IMR-90 (cell line): ENCODE data around the gene RGS5. TPM values are rescaled to one million over a fixed set of nuclear protein-coding genes. Genes with fewer than 3 reads are reported as not detected.
"Not testable (repeated sequence)": the region's sequence is repeated elsewhere in the genome, so short reads cannot be mapped to it uniquely, and the experiment has no call there.

Source experiments
- ATAC-seq: fragments of 200-7000 bp; cut with Tn5 transposase; 2 replicates; pipeline ENCODE4 v1.9.1; 2020; ENCODE audit warnings: low read depth, mild to moderate bottlenecking, moderate library complexity
- BruUV-seq: library from RNA; stranded (reverse); fragments of 400-500 nt; replicated peaks from 2 replicates; lab custom pipeline; 2021; lab: Mats Ljungman, UMichigan
- CTCF ChIA-PET: fragments of 300-600 bp; formaldehyde crosslinking; extraction: SDS; loops from one replicate; lab custom pipeline; 2021; ENCODE audit warnings: antibody characterized with exemption; lab: Yijun Ruan, JAX
- POLR2A ChIA-PET: fragments of 300-600 bp; sonication (Branson Sonifier 250); formaldehyde crosslinking; loops from one replicate; lab custom pipeline; 2022; ENCODE audit warnings: antibody characterized with exemption; ENCODE audit not compliant: unreplicated experiment; lab: Charles Lee
- DNase-seq: peaks from one replicate; pipeline ENCODE4 v3.0.0; 2013
- H2AFZ ChIP-seq: replicated peaks from 2 replicates; pipeline ENCODE3; 2013; ENCODE audit warnings: low read length, mild to moderate bottlenecking; ENCODE audit not compliant: poor library complexity
- H2AK5ac ChIP-seq: 2 replicates; pipeline ENCODE4 v1.6.1; 2013; ENCODE audit warnings: low read depth, low read length, inconsistent platforms
- H2AK9ac ChIP-seq: replicated peaks from 2 replicates; pipeline ENCODE3; 2013; ENCODE audit warnings: mild to moderate bottlenecking, low read depth, low read length, moderate library complexity; ENCODE audit not compliant: poor library complexity
- H2BK120ac ChIP-seq: 2 replicates; pipeline ENCODE4 v1.6.1; 2013; ENCODE audit warnings: low read depth, low read length, inconsistent platforms
- H2BK15ac ChIP-seq: 3 replicates; pipeline ENCODE4 v1.6.1; 2013; ENCODE audit warnings: low read depth, low read length, inconsistent platforms
- H2BK20ac ChIP-seq: 2 replicates; pipeline ENCODE4 v1.6.1; 2013; ENCODE audit warnings: low read depth, mild to moderate bottlenecking, inconsistent platforms, low read length, moderate library complexity
- H2BK5ac ChIP-seq: 2 replicates; pipeline ENCODE4 v1.6.1; 2013; ENCODE audit warnings: mild to moderate bottlenecking, low read depth, low read length, inconsistent platforms; ENCODE audit not compliant: poor library complexity, severe bottlenecking
- H3K14ac ChIP-seq: replicated peaks from 2 replicates; pipeline ENCODE4 v1.6.1; 2013; ENCODE audit warnings: low read depth, low read length, inconsistent platforms
- H3K18ac ChIP-seq: 2 replicates; pipeline ENCODE4 v1.6.1; 2013; ENCODE audit warnings: low read depth, low read length, control low read depth
- H3K23ac ChIP-seq: 2 replicates; pipeline ENCODE4 v1.6.1; 2013; ENCODE audit warnings: low read depth, low read length, inconsistent platforms
- H3K27ac ChIP-seq: 2 replicates; pipeline ENCODE4 v1.5.1; 2013; ENCODE audit warnings: mild to moderate bottlenecking, control low read depth, low read length; ENCODE audit not compliant: insufficient read depth
- H3K27me3 ChIP-seq: 2 replicates; pipeline ENCODE4 v1.6.1; 2013; ENCODE audit warnings: low read length; ENCODE audit not compliant: control insufficient read depth, insufficient read depth
- H3K36me3 ChIP-seq: 2 replicates; pipeline ENCODE4 v1.6.1; 2013; ENCODE audit warnings: low read length, mixed read lengths; ENCODE audit not compliant: control insufficient read depth, insufficient read depth
- H3K4ac ChIP-seq: 2 replicates; pipeline ENCODE4 v1.6.1; 2013; ENCODE audit warnings: low read depth, low read length, inconsistent platforms
- H3K4me1 ChIP-seq: 2 replicates; pipeline ENCODE4 v1.6.1; 2013; ENCODE audit warnings: low read length, mixed read lengths; ENCODE audit not compliant: control insufficient read depth, insufficient read depth
- H3K4me2 ChIP-seq: 2 replicates; pipeline ENCODE4 v1.6.1; 2013; ENCODE audit warnings: low read depth, mild to moderate bottlenecking, control low read depth, low read length, moderate library complexity
- H3K4me3 ChIP-seq: 2 replicates; pipeline ENCODE4 v1.5.1; 2013; ENCODE audit warnings: low read depth, mild to moderate bottlenecking, control low read depth, low read length, moderate library complexity; ENCODE audit not compliant: insufficient read depth
- H3K56ac ChIP-seq: 2 replicates; pipeline ENCODE4 v1.6.1; 2013; ENCODE audit warnings: low read length, inconsistent platforms; ENCODE audit not compliant: insufficient read depth; ENCODE audit errors: extremely low read depth
- H3K79me1 ChIP-seq, 2 experiments: 2 replicates each; pipeline ENCODE4 v1.6.1; 2013; ENCODE audit warnings: low read length in 2 of 2, inconsistent platforms in 1 of 2, low read depth in 1 of 2
- H3K9ac ChIP-seq: 2 replicates; pipeline ENCODE4 v1.6.1; 2013; ENCODE audit warnings: low read depth, low read length, control low read depth
- H3K9me1 ChIP-seq: 2 replicates; pipeline ENCODE4 v1.6.1; 2013; ENCODE audit warnings: low read length, inconsistent platforms; ENCODE audit not compliant: insufficient read depth
- H3K9me3 ChIP-seq: 2 replicates; pipeline ENCODE4 v1.6.1; 2013; ENCODE audit warnings: low read length; ENCODE audit not compliant: control insufficient read depth, insufficient read depth
- H4K20me1 ChIP-seq: 2 replicates; pipeline ENCODE4 v1.6.1; 2013; ENCODE audit warnings: low read length, inconsistent platforms; ENCODE audit not compliant: insufficient read depth
- H4K5ac ChIP-seq: 2 replicates; pipeline ENCODE4 v1.6.1; 2013; ENCODE audit warnings: mild to moderate bottlenecking, low read depth, low read length, control low read depth
- H4K8ac ChIP-seq, 2 experiments: 2 replicates each; pipeline ENCODE4 v1.6.1; 2013; ENCODE audit warnings: low read depth in 2 of 2, low read length in 2 of 2, control low read depth in 1 of 2, inconsistent platforms in 1 of 2
- H4K91ac ChIP-seq: 2 replicates; pipeline ENCODE4 v1.6.1; 2013; ENCODE audit warnings: low read depth, low read length, inconsistent platforms; ENCODE audit not compliant: insufficient read depth
- WGBS, 2 experiments: methylation state at CpG; one replicate each; pipeline versions ENCODE4 v1.1.5 to v1.1.7; 2013; ENCODE audit warnings: missing lambda C conversion rate in 2 of 2; ENCODE audit not compliant: insufficient read length in 1 of 2; ENCODE audit errors: extremely low coverage in 2 of 2; 5-methylcytosine and 5-hydroxymethylcytosine counted together
- dilution Hi-C: fragments of 300-500 bp; cut with HindIII; formaldehyde crosslinking; loops from one replicate; pipeline ENCODE4 v1.14.3; 2018; ENCODE audit warnings: low sequenced_read_pairs; ENCODE audit not compliant: unreplicated experiment
- in situ Hi-C: fragments of 300-500 bp; cut with MboI; formaldehyde crosslinking; loops from 3 replicates; pipeline ENCODE4 v1.14.3; 2019; ENCODE audit warnings: low sequenced_read_pairs, inconsistent platforms, mixed read lengths
- intact Hi-C: fragments of 100-400 bp; cut with micrococcal nuclease; formaldehyde crosslinking; loops from 2 replicates; pipeline ENCODE4 v1.10.0; 2022
- polyA plus RNA-seq, 3 experiments: library from polyadenylated mRNA; depleted of rRNA; stranded (reverse); fragments of >200 nt; gene quantifications; 2 replicates each; pipeline ENCODE4 v1.2.3, GENCODE V29; 2012; ENCODE audit warnings: low replicate concordance in 1 of 3
- total RNA-seq: library from RNA; depleted of rRNA; stranded (reverse); fragments of >200 nt; gene quantifications from 2 replicates; pipeline ENCODE4 v1.2.3, GENCODE V29; 2012

The RGS5 gene
- total and polyA plus RNA-seq, 2 of the 4 experiments (the other 2 are of a cell fraction), result 21.4 to 40.0 TPM

GRCh38 chr1:163244648-163245047, 41.9 kb upstream of the RGS5 start:
- H2BK15ac ChIP-seq, H3K9me3 ChIP-seq, H3K36me3 ChIP-seq, intact Hi-C loops, H3K27me3 ChIP-seq, H3K4me2 ChIP-seq, H4K91ac ChIP-seq, H3K27ac ChIP-seq, H2AK9ac ChIP-seq, H2BK120ac ChIP-seq, H3K18ac ChIP-seq, H2BK20ac ChIP-seq, H3K9ac ChIP-seq, H2AK5ac ChIP-seq, H4K8ac ChIP-seq, H3K9me1 ChIP-seq, H3K79me1 ChIP-seq, H4K5ac ChIP-seq, dilution Hi-C loops, H2AFZ ChIP-seq, H3K23ac ChIP-seq, H4K20me1 ChIP-seq, H2BK5ac ChIP-seq, H3K56ac ChIP-seq, BruUV-seq, H3K14ac ChIP-seq, H3K4me3 ChIP-seq, CTCF ChIA-PET, DNase-seq, POLR2A ChIA-PET, H3K4ac ChIP-seq, ATAC-seq, H3K4me1 ChIP-seq: not testable (repeated sequence)
- no CpG with 5 or more reads among the region's 1 CpG for WGBS, 2 experiments
- in situ Hi-C loops, result loop anchor here (5.0 kb wide), 1 partner anchor 33 kb away; no protein-coding TSS in a partner anchor
